Mesodermal cell (in vitro differentiated cells): ENCODE data around the gene STK32C.
A peak's percentile ranks its signal among the peaks of the same experiment; 100 is the strongest.
"Not testable (repeated sequence)": the region's sequence is repeated elsewhere in the genome, so short reads cannot be mapped to it uniquely, and the experiment has no call there.

Source experiments
- H3K27ac ChIP-seq: 2 replicates; pipeline ENCODE4 v1.7.0; 2013; ENCODE audit warnings: mild to moderate bottlenecking, low read depth, low read length, moderate library complexity; ENCODE audit not compliant: severe bottlenecking
- H3K36me3 ChIP-seq: 2 replicates; pipeline ENCODE4 v1.7.1; 2013; ENCODE audit warnings: mild to moderate bottlenecking, low read length, moderate library complexity; ENCODE audit not compliant: control insufficient read depth, insufficient read depth
- H3K4me1 ChIP-seq: one replicate; pipeline ENCODE4 v1.7.1; 2013; ENCODE audit warnings: mild to moderate bottlenecking, low read length; ENCODE audit not compliant: insufficient read depth, control insufficient read depth, poor library complexity, severe bottlenecking
- H3K4me3 ChIP-seq: 2 replicates; pipeline ENCODE4 v1.7.0; 2013; ENCODE audit warnings: low read length, control low read depth, mild to moderate bottlenecking; ENCODE audit not compliant: insufficient read depth, poor library complexity, severe bottlenecking; ENCODE audit errors: extremely low read depth
- H3K9me3 ChIP-seq: 2 replicates; pipeline ENCODE4 v1.7.1; 2013; ENCODE audit warnings: mild to moderate bottlenecking, low read length, moderate library complexity; ENCODE audit not compliant: control insufficient read depth
- WGBS, 2 experiments: methylation state at CpG; one replicate each; pipeline ENCODE4 v1.1.5; 2013; ENCODE audit warnings: missing lambda C conversion rate in 2 of 2; ENCODE audit not compliant: insufficient coverage in 2 of 2; 5-methylcytosine and 5-hydroxymethylcytosine counted together

STK32C gene

GRCh38 chr10:132338876-132339275, 31.1 kb upstream of the STK32C start:
- Histone ChIP-seq H3K36me3 (peaks cover 25% of the 10 kb centered on the region), H3K4me1 (peaks cover 12% of the 10 kb centered on the region), H3K9me3 (no peaks in the 10 kb centered on the region), H3K4me3 (no peak overlapping the region), H3K27ac (no peak overlapping the region)
- WGBS, 2 experiments: 89 to 96% methylated on average over 8 to 10 of the region's 10 CpGs

GRCh38 chr10:132337854-132338253, 30.1 kb upstream of the STK32C start:
- H3K27ac ChIP-seq, H3K4me3 ChIP-seq, H3K9me3 ChIP-seq: not testable (repeated sequence)
- 93 to 94% methylated on average over 6 to 7 of the region's 7 CpGs for WGBS, 2 experiments
- peaks cover 12% of the 10 kb centered on the region for H3K4me1 ChIP-seq
- H3K36me3 ChIP-seq: peaks cover 25% of the 10 kb centered on the region

- WGBS, 2 experiments: 60 to 69% methylated on average over 15 to 16 of the region's 19 CpGs
- H3K27ac ChIP-seq: peak overlapping the region; percentile 82
- H3K36me3 ChIP-seq: peaks cover 21% of the 10 kb centered on the region
- H3K9me3 ChIP-seq: no peaks in the 10 kb centered on the region
- peaks cover 12% of the 10 kb centered on the region for H3K4me1 ChIP-seq
- H3K4me3 ChIP-seq: no peak overlapping the region
These were observed 29.2 kb upstream of the STK32C start for GRCh38 chr10:132336919-132337407.

GRCh38 chr10:132336064-132336746, 28.5 kb upstream of the STK32C start:
- no peaks in the 10 kb centered on the region for H3K9me3 ChIP-seq
- peaks cover 21% of the 10 kb centered on the region for H3K36me3 ChIP-seq
- H3K4me3 ChIP-seq: no peak overlapping the region
- 89 to 91% methylated on average over 9 to 11 of the region's 11 CpGs for WGBS, 2 experiments
- H3K4me1 ChIP-seq: peaks cover 12% of the 10 kb centered on the region
- H3K27ac ChIP-seq: peak overlapping the region; percentile 82

- WGBS, 2 experiments: 91 to 94% methylated on average over 6 to 9 of the region's 14 CpGs
These were observed 27.7 kb upstream of the STK32C start for GRCh38 chr10:132335189-132336063.

GRCh38 chr10:132334631-132335188, 27.0 kb upstream of the STK32C start:
- 89 to 91% methylated on average over 3 to 4 of the region's 4 CpGs for WGBS, 2 experiments
- H3K4me3 ChIP-seq: no peak overlapping the region
- no peaks in the 10 kb centered on the region for H3K9me3 ChIP-seq
- H3K27ac ChIP-seq: no peak overlapping the region
- peaks cover 12% of the 10 kb centered on the region for H3K4me1 ChIP-seq
- peaks cover 14% of the 10 kb centered on the region for H3K36me3 ChIP-seq

More at GRCh38 chr10:132335189-132336063, 27.7 kb upstream of the STK32C start:
- Histone ChIP-seq H3K4me1 (peaks cover 12% of the 10 kb centered on the region), H3K4me3 (no peak overlapping the region), H3K9me3 (no peaks in the 10 kb centered on the region), H3K36me3 (peaks cover 21% of the 10 kb centered on the region), H3K27ac (peak overlapping the region; percentile 82)

GRCh38 chr10:132333386-132333785, 25.6 kb upstream of the STK32C start:
- H3K9me3 ChIP-seq: no peaks in the 10 kb centered on the region
- H3K27ac ChIP-seq: no peak overlapping the region
- H3K4me1 ChIP-seq: peaks cover 18% of the 10 kb centered on the region
- WGBS, 2 experiments: 94 to 96% methylated on average over 6 to 7 of the region's 7 CpGs
- H3K36me3 ChIP-seq: peaks cover 12% of the 10 kb centered on the region
- H3K4me3 ChIP-seq: no peak overlapping the region

- Histone ChIP-seq H3K27ac (peak overlapping the region; percentile 60), H3K9me3 (no peaks in the 10 kb centered on the region), H3K4me1 (peaks cover 18% of the 10 kb centered on the region), H3K4me3 (peak overlapping the region; percentile 94), H3K36me3 (peaks cover 18% of the 10 kb centered on the region)
- WGBS, 2 experiments: 22 to 36% methylated on average over 15 to 16 of the region's 16 CpGs
These were observed 24.6 kb upstream of the STK32C start for GRCh38 chr10:132332433-132332754.

GRCh38 chr10:132331601-132332432, 24.1 kb upstream of the STK32C start, which contains the start of gene LRRC27:
Gene LRRC27 (plus strand): TSS chr10:132332193. CDS start chr10:132333525, 1,332 bp downstream.
- Histone ChIP-seq H3K4me1 (peaks cover 18% of the 10 kb centered on the region), H3K9me3 (no peaks in the 10 kb centered on the region), H3K27ac (peak within 1 kb of the TSS; percentile 60), H3K36me3 (peaks cover 24% of the 10 kb centered on the region), H3K4me3 (peak within 1 kb of the TSS; percentile 94)
- WGBS, 2 experiments: 1 to 2% methylated on average over 26 to 57 of the region's 89 CpGs

GRCh38 chr10:132330486-132330833, 22.7 kb upstream of the STK32C start:
- H3K36me3 ChIP-seq: peaks cover 37% of the 10 kb centered on the region
- H3K9me3 ChIP-seq: no peaks in the 10 kb centered on the region
- H3K4me3 ChIP-seq: peak overlapping the region; percentile 94
- H3K4me1 ChIP-seq: peaks cover 6% of the 10 kb centered on the region
- WGBS, 2 experiments: 92 to 94% methylated on average over 4 to 7 of the region's 8 CpGs
- peak overlapping the region; percentile 54 for H3K27ac ChIP-seq
